ENCODE data around the gene SLC66A3. TPM values are rescaled to one million over a fixed set of nuclear protein-coding genes. Genes with fewer than 3 reads are reported as not detected.

Gene SLC66A3
- total RNA-seq, 4 donors from 2014 or later, result 37.4 to 70.6 (median 62.4) TPM

DNA sequence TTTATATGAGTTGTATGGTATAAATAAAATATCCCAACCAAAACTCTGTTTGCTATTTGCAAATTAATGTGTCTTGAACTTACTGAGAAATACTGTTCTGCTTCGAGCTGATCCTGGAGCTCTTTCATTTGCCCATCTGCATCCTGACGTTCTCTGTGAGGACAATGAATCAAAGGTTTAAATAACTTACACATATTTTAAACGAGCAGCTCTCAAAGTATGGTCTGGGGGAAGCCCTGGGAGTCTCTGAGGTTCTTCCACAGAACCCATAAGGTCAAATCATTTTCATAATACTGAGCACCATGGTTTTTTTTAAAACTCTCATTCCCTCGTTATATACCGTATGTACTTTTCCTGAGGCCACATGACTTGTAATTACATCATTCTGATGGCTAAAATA is 46.7 kb downstream of the SLC66A3 start:
- Histone ChIP-seq H3K27me3 (no peaks in the 10 kb centered on the region), H3K9me3 (no peaks in the 10 kb centered on the region), H3K4me3 (no peak overlapping the region), H3K36me3 (peaks cover 28 to 81% (median 60%) of the 10 kb centered on the region in 4 donors), H3K4me1 (peaks cover 0 to 7% (median 0%) of the 10 kb centered on the region in 4 donors), H3K27ac (replicated peaks in 1 of 4) (no peak overlapping the region)
- TF ChIP-seq, protein P1, sequence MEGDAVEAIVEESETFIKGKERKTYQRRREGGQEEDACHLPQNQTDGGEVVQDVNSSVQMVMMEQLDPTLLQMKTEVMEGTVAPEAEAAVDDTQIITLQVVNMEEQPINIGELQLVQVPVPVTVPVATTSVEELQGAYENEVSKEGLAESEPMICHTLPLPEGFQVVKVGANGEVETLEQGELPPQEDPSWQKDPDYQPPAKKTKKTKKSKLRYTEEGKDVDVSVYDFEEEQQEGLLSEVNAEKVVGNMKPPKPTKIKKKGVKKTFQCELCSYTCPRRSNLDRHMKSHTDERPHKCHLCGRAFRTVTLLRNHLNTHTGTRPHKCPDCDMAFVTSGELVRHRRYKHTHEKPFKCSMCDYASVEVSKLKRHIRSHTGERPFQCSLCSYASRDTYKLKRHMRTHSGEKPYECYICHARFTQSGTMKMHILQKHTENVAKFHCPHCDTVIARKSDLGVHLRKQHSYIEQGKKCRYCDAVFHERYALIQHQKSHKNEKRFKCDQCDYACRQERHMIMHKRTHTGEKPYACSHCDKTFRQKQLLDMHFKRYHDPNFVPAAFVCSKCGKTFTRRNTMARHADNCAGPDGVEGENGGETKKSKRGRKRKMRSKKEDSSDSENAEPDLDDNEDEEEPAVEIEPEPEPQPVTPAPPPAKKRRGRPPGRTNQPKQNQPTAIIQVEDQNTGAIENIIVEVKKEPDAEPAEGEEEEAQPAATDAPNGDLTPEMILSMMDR (IDR thresholded peaks at IDR 0.05), result no peak
- TF ChIP-seq POLR2AphosphoS5 (IDR thresholded peaks at IDR 0.05), result no peak
- no peak for TF ChIP-seq EP300 (IDR thresholded peaks at IDR 0.05)
- no peak for TF ChIP-seq POLR2A (IDR thresholded peaks at IDR 0.05; ENCODE audit: low read depth)
- no peak for DNase-seq (ENCODE audit: extremely low spot score)
- 77% methylated on average over 5 of the region's 5 CpGs for WGBS
- intact Hi-C loops (cut with DNase I), result no loop called here

DNA sequence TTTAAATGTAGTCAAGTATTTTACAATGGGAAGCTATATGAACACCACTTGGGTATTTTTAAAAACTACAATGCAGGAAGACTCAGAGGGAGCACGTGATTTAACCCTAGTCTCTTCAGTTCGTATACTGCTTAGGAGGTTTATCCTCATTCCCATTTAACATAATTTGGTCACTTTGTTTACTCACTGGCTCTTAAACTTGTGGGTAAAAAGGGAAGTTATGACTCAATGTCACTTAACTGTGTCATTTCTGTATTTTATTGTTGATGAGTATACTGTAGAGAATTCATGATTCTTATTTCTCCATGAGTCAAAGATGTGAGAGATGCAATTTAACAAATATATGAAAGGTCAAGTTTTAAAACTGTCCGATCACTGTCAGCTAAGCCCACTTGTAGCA is 48.2 kb downstream of the SLC66A3 start:
- Histone ChIP-seq H3K36me3 (peaks cover 31 to 78% (median 60%) of the 10 kb centered on the region in 4 donors), H3K27ac (replicated peaks in 1 of 4) (no peak overlapping the region), H3K4me3 (no peak overlapping the region), H3K4me1 (peaks cover 0 to 7% (median 0%) of the 10 kb centered on the region in 4 donors), H3K27me3 (no peaks in the 10 kb centered on the region), H3K9me3 (no peaks in the 10 kb centered on the region)
- TF ChIP-seq EP300 (IDR thresholded peaks at IDR 0.05) (no peak), POLR2AphosphoS5 (IDR thresholded peaks at IDR 0.05) (no peak), POLR2A (IDR thresholded peaks at IDR 0.05; ENCODE audit: low read depth) (no peak)
- TF ChIP-seq, protein P1 (IDR thresholded peaks at IDR 0.05), result no peak
- intact Hi-C loops (cut with DNase I), result no loop called here
- 58% methylated on average over 3 of the region's 3 CpGs for WGBS
- DNase-seq (ENCODE audit: extremely low spot score), result no peak

GRCh38 chr2:11208083-11208482 is 52.8 kb downstream of the SLC66A3 start:
- TF ChIP-seq, protein P1 (IDR thresholded peaks at IDR 0.05), result no peak
- no peaks in the 10 kb centered on the region for H3K9me3 ChIP-seq
- H3K4me1 ChIP-seq, result peaks cover 0 to 7% (median 0%) of the 10 kb centered on the region in 4 donors
- H3K27ac ChIP-seq (replicated peaks in 1 of 4), result no peak overlapping the region
- H3K36me3 ChIP-seq, result peaks cover 13 to 84% (median 50%) of the 10 kb centered on the region in 4 donors
- DNase-seq (ENCODE audit: extremely low spot score), result no peak
- intact Hi-C loops (cut with DNase I), result no loop called here
- H3K27me3 ChIP-seq, result no peaks in the 10 kb centered on the region
- H3K4me3 ChIP-seq, result no peak overlapping the region

DNA sequence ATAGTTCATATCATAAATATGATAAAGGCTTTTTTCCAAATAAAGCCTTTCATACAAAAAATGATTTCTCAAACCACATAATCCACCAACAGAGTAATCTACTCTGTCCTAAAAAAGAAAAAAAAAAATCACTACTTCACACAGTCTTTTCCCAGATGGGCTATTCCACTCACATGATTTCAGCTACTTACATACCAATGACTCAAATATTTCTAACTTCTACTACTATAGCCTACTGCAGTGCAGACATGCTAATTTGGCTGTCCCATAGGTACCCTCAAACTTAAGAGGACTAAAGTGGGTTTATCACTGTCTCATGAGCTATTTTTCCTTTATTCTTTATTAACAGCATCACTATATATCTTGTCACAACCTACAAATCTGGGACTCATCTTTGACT is 57.4 kb downstream of the SLC66A3 start:
- no peak overlapping the region for H3K27ac ChIP-seq (replicated peaks in 1 of 4)
- no peaks in the 10 kb centered on the region for H3K9me3 ChIP-seq
- no peak overlapping the region for H3K4me3 ChIP-seq
- no peaks in the 10 kb centered on the region for H3K27me3 ChIP-seq
- intact Hi-C loops (cut with DNase I), result no loop called here
- DNase-seq (ENCODE audit: extremely low spot score), result no peak
- no peaks in the 10 kb centered on the region for H3K4me1 ChIP-seq
- peaks cover 11 to 97% (median 76%) of the 10 kb centered on the region in 4 donors for H3K36me3 ChIP-seq
- TF ChIP-seq EP300 (IDR thresholded peaks at IDR 0.05) (no peak), POLR2AphosphoS5 (IDR thresholded peaks at IDR 0.05) (no peak), POLR2A (IDR thresholded peaks at IDR 0.05; ENCODE audit: low read depth) (no peak)
- TF ChIP-seq, protein P1 (IDR thresholded peaks at IDR 0.05), result no peak

DNA sequence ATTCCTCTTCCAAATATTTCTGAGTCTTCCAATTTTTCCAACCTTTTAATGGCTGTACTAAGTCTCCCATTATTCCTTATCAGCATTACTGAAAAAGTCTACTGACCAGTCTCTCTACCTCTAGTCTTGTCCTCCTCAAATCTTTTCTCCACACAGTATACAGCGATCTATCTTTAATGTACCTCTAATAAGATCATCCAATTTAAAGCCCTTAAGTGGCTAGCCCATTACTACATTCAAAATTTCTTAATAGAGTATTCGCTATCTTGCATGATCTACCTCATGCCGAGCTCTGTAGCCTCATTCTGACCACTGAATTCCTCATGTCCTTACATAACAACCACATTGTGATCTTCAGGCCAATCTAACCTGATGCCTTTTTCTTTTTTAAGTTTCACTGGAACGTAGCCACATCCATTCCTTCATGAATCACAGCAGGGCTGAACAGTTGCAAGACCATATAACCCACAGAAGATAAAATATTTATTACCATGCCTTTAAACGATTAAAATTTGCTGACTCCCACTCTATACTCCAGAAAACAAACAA is 57.9 kb downstream of the SLC66A3 start:
- TF ChIP-seq POLR2A (IDR thresholded peaks at IDR 0.05; ENCODE audit: low read depth) (no peak), EP300 (IDR thresholded peaks at IDR 0.05) (no peak), POLR2AphosphoS5 (IDR thresholded peaks at IDR 0.05) (no peak)
- TF ChIP-seq, protein P1 (IDR thresholded peaks at IDR 0.05), result no peak
- Histone ChIP-seq H3K4me1 (no peaks in the 10 kb centered on the region), H3K36me3 (peaks cover 10 to 98% (median 77%) of the 10 kb centered on the region in 4 donors), H3K9me3 (no peaks in the 10 kb centered on the region), H3K27ac (replicated peaks in 1 of 4) (no peak overlapping the region), H3K27me3 (no peaks in the 10 kb centered on the region), H3K4me3 (no peak overlapping the region)
- intact Hi-C loops (cut with DNase I), result no loop called here
- WGBS, result 86% methylated on average over 5 of the region's 5 CpGs
- no peak for DNase-seq (ENCODE audit: extremely low spot score)

Data from esophagus muscularis mucosa (tissue), 4 donors.